Measurements from ENCODE around the gene MALAT1. TPM values are rescaled to one million over a fixed set of nuclear protein-coding genes. Genes with fewer than 3 reads are reported as not detected.

MALAT1 gene
- total and polyA plus RNA-seq, 7 donors = 102 to 11,376 (median 3,071) TPM

GRCh38 chr11:65537620-65538231, 38.9 kb downstream of the MALAT1 start:
- TF ChIP-seq, protein P1, sequence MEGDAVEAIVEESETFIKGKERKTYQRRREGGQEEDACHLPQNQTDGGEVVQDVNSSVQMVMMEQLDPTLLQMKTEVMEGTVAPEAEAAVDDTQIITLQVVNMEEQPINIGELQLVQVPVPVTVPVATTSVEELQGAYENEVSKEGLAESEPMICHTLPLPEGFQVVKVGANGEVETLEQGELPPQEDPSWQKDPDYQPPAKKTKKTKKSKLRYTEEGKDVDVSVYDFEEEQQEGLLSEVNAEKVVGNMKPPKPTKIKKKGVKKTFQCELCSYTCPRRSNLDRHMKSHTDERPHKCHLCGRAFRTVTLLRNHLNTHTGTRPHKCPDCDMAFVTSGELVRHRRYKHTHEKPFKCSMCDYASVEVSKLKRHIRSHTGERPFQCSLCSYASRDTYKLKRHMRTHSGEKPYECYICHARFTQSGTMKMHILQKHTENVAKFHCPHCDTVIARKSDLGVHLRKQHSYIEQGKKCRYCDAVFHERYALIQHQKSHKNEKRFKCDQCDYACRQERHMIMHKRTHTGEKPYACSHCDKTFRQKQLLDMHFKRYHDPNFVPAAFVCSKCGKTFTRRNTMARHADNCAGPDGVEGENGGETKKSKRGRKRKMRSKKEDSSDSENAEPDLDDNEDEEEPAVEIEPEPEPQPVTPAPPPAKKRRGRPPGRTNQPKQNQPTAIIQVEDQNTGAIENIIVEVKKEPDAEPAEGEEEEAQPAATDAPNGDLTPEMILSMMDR (IDR thresholded peaks at IDR 0.05) = no peak
- no peaks in the 10 kb centered on the region for H3K27me3 ChIP-seq (ENCODE audit: insufficient read depth in 3 of 3, low read length in 2 of 3)
- peaks cover 16% of the 10 kb centered on the region for H3K4me1 ChIP-seq
- no peak for DNase-seq
- H3K4me3 ChIP-seq = no peak overlapping the region
- no peaks in the 10 kb centered on the region for H3K9me3 ChIP-seq
- intact Hi-C loops (cut with DNase I) = no loop called here
- 68 to 78% (median 72%) methylated on average over 18 of the region's 18 CpGs for WGBS, 3 donors
- H3K27ac ChIP-seq = no peak overlapping the region
- H3K36me3 ChIP-seq (ENCODE audit: insufficient read depth in 1 of 2, low read depth in 1 of 2) = peaks cover 0 to 70% of the 10 kb centered on the region in 2 donors
- no peak for ATAC-seq

- no peaks in the 10 kb centered on the region for H3K9me3 ChIP-seq
- no peaks in the 10 kb centered on the region for H3K27me3 ChIP-seq (ENCODE audit: insufficient read depth in 3 of 3, low read length in 2 of 3)
- H3K4me1 ChIP-seq = peaks cover 16% of the 10 kb centered on the region
- H3K36me3 ChIP-seq (ENCODE audit: insufficient read depth in 1 of 2, low read depth in 1 of 2) = peaks cover 0 to 69% of the 10 kb centered on the region in 2 donors
- no peak overlapping the region for H3K27ac ChIP-seq
- no peak for ATAC-seq
- no peak overlapping the region for H3K4me3 ChIP-seq
- DNase-seq = peak in 1 of 2 donors; percentile 21
- TF ChIP-seq, protein P1 (IDR thresholded peaks at IDR 0.05) = no peak
- intact Hi-C loops (cut with DNase I) = no loop called here
- WGBS, 3 donors = 84 to 87% (median 85%) methylated on average over 42 to 43 of the region's 43 CpGs
These were observed 39.5 kb downstream of the MALAT1 start for GRCh38 chr11:65538232-65538914.

GRCh38 chr11:65538915-65539743, 40.3 kb downstream of the MALAT1 start:
- 84 to 88% (median 85%) methylated on average over 92 of the region's 92 CpGs for WGBS, 3 donors
- Histone ChIP-seq H3K4me1 (peaks cover 16% of the 10 kb centered on the region), H3K27ac (peak overlapping the region; percentile 84), H3K36me3 (ENCODE audit: insufficient read depth in 1 of 2, low read depth in 1 of 2) (peaks cover 0 to 66% of the 10 kb centered on the region in 2 donors), H3K27me3 (ENCODE audit: insufficient read depth in 3 of 3, low read length in 2 of 3) (no peaks in the 10 kb centered on the region), H3K4me3 (peak overlapping the region; percentile 65), H3K9me3 (no peaks in the 10 kb centered on the region)
- TF ChIP-seq, protein P1 (IDR thresholded peaks at IDR 0.05) = no peak
- ATAC-seq = no peak
- peak in 1 of 2 donors; percentile 22 for DNase-seq
- intact Hi-C loops (cut with DNase I) = no loop called here

DNA sequence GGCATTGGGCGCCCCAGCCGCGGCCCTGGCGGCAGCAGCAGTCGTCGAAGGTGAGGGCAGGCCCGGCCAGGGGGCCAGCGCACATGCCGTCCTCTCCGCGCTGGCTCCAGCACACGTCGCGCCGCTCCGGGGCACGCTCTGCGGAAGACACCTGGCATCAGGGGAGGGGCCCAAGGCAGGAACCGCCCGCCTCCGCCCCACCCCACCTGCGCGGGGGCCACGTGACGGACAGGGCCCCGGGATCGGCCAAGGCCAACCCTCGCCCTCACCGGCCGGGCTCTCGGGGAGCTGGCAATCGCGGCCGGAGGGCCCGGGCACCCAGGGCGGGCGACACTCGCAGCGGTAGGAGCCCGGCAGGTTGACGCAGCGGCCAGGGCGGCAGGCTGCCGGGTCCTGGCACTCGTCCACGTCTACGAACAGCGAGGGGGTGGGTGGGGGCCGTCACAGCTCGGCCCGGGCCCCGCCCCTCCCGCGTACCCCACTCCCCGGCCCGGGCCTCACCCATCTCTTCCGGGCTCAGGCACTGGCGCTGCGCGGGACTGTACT, 41.0 kb downstream of the MALAT1 start:
- WGBS, 3 donors = 27 to 31% (median 29%) methylated on average over 51 to 60 of the region's 60 CpGs
- H3K4me1 ChIP-seq = peaks cover 16% of the 10 kb centered on the region
- no peaks in the 10 kb centered on the region for H3K27me3 ChIP-seq (ENCODE audit: insufficient read depth in 3 of 3, low read length in 2 of 3)
- DNase-seq (no peak), ATAC-seq (peak in 1 of 4 donors; percentile 15)
- H3K9me3 ChIP-seq = no peaks in the 10 kb centered on the region
- peaks cover 0 to 66% of the 10 kb centered on the region in 2 donors for H3K36me3 ChIP-seq (ENCODE audit: insufficient read depth in 1 of 2, low read depth in 1 of 2)
- peak overlapping the region; percentile 65 for H3K4me3 ChIP-seq
- H3K27ac ChIP-seq = peak overlapping the region; percentile 84
- TF ChIP-seq, protein P1 (IDR thresholded peaks at IDR 0.05) = no peak
- intact Hi-C loops (cut with DNase I) = loop anchor here in 1 of 2 donors (2.0 to 5.0 kb wide), 2 partner anchors 53 to 112 kb away; no protein-coding TSS in a partner anchor
